Measurements from ENCODE around the gene FAM117A. TPM values are rescaled to one million over a fixed set of nuclear protein-coding genes. Genes with fewer than 3 reads are reported as not detected.

The FAM117A gene
- polyA plus RNA-seq, 1 experiment: 2.5 TPM

- Histone ChIP-seq H3K4me3 (ENCODE audit: low read depth, low read length) (no peak overlapping the region), H3K27ac (ENCODE audit: low read depth, low read length) (no peak overlapping the region), H3K27me3 (ENCODE audit: control insufficient read depth, insufficient read depth, low read length) (no peaks in the 10 kb centered on the region), H3K9me3 (ENCODE audit: control insufficient read depth, insufficient read depth, low read length) (no peaks in the 10 kb centered on the region)
- ChIA-PET CTCF (interaction anchor here (0.7 to 2.0 kb wide), 4 partner anchors 8 to 133 kb away, joined by 3 to 8 read pairs (median 3); no protein-coding TSS in a partner anchor), POLR2A (no interaction called here)
- TF ChIP-seq CTCF (IDR thresholded peaks at IDR 0.05; ENCODE audit: low read depth, low read length): no peak
- DNase-seq (ENCODE audit: low read depth, low spot score): no peak
Measured at GRCh38 chr17:49700960-49701359, 63.0 kb downstream of the FAM117A start.

GRCh38 chr17:49699966-49700575 is 63.9 kb downstream of the FAM117A start:
- POLR2A ChIA-PET: no interaction called here

GRCh38 chr17:49698005-49698404 is 65.9 kb downstream of the FAM117A start:
- ChIA-PET POLR2A (interaction anchor here (0.5 to 1.1 kb wide), 2 partner anchors 10 to 362 kb away, joined by 3 to 4 read pairs; partner anchors contain the start of gene SLC35B1), CTCF (interaction anchor here (1.1 to 9.7 kb wide), 8 partner anchors 122 to 142 kb away, joined by 3 to 99 read pairs (median 4); partner anchors contain the start of gene NXPH3)
- Histone ChIP-seq H3K27me3 (ENCODE audit: control insufficient read depth, insufficient read depth, low read length) (no peaks in the 10 kb centered on the region), H3K27ac (ENCODE audit: low read depth, low read length) (no peak overlapping the region), H3K4me3 (ENCODE audit: low read depth, low read length) (no peak overlapping the region), H3K9me3 (ENCODE audit: control insufficient read depth, insufficient read depth, low read length) (no peaks in the 10 kb centered on the region)
- DNase-seq (ENCODE audit: low read depth, low spot score): no peak
- no peak for TF ChIP-seq CTCF (IDR thresholded peaks at IDR 0.05; ENCODE audit: low read depth, low read length)

More at GRCh38 chr17:49699966-49700575, 63.9 kb downstream of the FAM117A start:
- Histone ChIP-seq H3K4me3 (ENCODE audit: low read depth, low read length) (no peak overlapping the region), H3K9me3 (ENCODE audit: control insufficient read depth, insufficient read depth, low read length) (no peaks in the 10 kb centered on the region), H3K27me3 (ENCODE audit: control insufficient read depth, insufficient read depth, low read length) (no peaks in the 10 kb centered on the region), H3K27ac (ENCODE audit: low read depth, low read length) (no peak overlapping the region)
- DNase-seq (ENCODE audit: low read depth, low spot score): no peak
- TF ChIP-seq CTCF (IDR thresholded peaks at IDR 0.05; ENCODE audit: low read depth, low read length): no peak
- CTCF ChIA-PET: interaction anchor here (0.7 to 9.7 kb wide), 8 partner anchors 9 to 143 kb away, joined by 3 to 99 read pairs (median 4); no protein-coding TSS in a partner anchor

- H3K27me3 ChIP-seq (ENCODE audit: control insufficient read depth, insufficient read depth, low read length): no peaks in the 10 kb centered on the region
- ChIA-PET CTCF (interaction anchor here (0.5 to 9.7 kb wide), 13 partner anchors 9 to 140 kb away, joined by 3 to 99 read pairs (median 6); partner anchors contain the start of genes NXPH3 and SLC35B1), POLR2A (no interaction called here)
- no peak for TF ChIP-seq CTCF (IDR thresholded peaks at IDR 0.05; ENCODE audit: low read depth, low read length)
- H3K4me3 ChIP-seq (ENCODE audit: low read depth, low read length): no peak overlapping the region
- no peaks in the 10 kb centered on the region for H3K9me3 ChIP-seq (ENCODE audit: control insufficient read depth, insufficient read depth, low read length)
- H3K27ac ChIP-seq (ENCODE audit: low read depth, low read length): no peak overlapping the region
- DNase-seq (ENCODE audit: low read depth, low spot score): no peak
Measured at GRCh38 chr17:49696233-49696761, 67.6 kb downstream of the FAM117A start.

GRCh38 chr17:49695698-49696232 is 68.2 kb downstream of the FAM117A start:
- no peak overlapping the region for H3K27ac ChIP-seq (ENCODE audit: low read depth, low read length)
- H3K9me3 ChIP-seq (ENCODE audit: control insufficient read depth, insufficient read depth, low read length): no peaks in the 10 kb centered on the region
- ChIA-PET POLR2A (no interaction called here), CTCF (interaction anchor here (0.5 to 9.7 kb wide), 14 partner anchors 10 to 139 kb away, joined by 3 to 99 read pairs (median 6); partner anchors contain the start of genes NXPH3 and SLC35B1)
- no peak overlapping the region for H3K4me3 ChIP-seq (ENCODE audit: low read depth, low read length)
- H3K27me3 ChIP-seq (ENCODE audit: control insufficient read depth, insufficient read depth, low read length): no peaks in the 10 kb centered on the region
- TF ChIP-seq CTCF (IDR thresholded peaks at IDR 0.05; ENCODE audit: low read depth, low read length): no peak
- DNase-seq (ENCODE audit: low read depth, low spot score): no peak
